ENCODE results near the gene ESYT1. TPM values are rescaled to one million over a fixed set of nuclear protein-coding genes. Genes with fewer than 3 reads are reported as not detected.
"Not testable (repeated sequence)": the region's sequence is repeated elsewhere in the genome, so short reads cannot be mapped to it uniquely, and the experiment has no call there.

ESYT1 gene
- total RNA-seq, 1 donor: 207 TPM

DNA sequence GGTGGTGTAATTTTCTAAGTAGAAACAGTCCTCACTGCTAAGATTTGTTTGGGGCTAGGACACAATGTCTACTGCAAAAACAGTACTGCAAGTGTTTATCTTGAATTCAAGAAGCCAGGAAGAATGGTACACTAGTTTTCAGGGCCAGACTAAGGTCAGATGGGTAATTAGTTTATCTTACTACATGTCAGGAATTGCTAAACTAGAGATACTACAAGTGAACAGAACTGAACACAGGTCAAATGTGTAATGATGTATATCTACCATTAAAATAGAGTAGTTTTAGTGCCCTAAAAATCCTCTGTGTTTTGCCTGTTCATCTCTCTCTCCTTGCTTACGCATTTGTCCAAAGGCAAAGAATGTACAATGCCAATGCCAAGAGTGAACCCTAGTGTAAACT, 14.0 kb upstream of the ESYT1 start:
- no peak for DNase-seq (ENCODE audit: low read depth)
- TF ChIP-seq, protein P1, sequence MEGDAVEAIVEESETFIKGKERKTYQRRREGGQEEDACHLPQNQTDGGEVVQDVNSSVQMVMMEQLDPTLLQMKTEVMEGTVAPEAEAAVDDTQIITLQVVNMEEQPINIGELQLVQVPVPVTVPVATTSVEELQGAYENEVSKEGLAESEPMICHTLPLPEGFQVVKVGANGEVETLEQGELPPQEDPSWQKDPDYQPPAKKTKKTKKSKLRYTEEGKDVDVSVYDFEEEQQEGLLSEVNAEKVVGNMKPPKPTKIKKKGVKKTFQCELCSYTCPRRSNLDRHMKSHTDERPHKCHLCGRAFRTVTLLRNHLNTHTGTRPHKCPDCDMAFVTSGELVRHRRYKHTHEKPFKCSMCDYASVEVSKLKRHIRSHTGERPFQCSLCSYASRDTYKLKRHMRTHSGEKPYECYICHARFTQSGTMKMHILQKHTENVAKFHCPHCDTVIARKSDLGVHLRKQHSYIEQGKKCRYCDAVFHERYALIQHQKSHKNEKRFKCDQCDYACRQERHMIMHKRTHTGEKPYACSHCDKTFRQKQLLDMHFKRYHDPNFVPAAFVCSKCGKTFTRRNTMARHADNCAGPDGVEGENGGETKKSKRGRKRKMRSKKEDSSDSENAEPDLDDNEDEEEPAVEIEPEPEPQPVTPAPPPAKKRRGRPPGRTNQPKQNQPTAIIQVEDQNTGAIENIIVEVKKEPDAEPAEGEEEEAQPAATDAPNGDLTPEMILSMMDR (IDR thresholded peaks at IDR 0.05; ENCODE audit: insufficient read depth, low read length): no peak

DNA sequence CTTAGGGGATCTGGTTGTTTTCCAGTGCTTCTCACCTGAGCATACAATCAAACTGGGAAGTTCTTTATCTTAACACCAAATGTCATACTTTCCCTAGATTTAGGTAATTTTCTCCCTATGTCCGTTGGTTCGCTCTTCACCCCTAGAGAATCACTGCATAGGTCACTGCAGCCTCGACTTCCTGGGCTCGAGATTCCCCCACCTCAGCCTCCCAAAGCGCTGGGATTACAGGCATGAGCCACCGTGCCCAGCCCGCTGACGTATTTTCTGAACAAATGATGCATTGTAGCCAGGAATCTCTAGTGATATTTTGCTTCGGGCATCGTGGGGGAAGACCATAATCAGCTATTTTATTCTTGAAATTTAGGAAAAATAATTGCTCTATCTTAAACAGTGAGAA, 12.7 kb upstream of the ESYT1 start:
- DNase-seq (ENCODE audit: low read depth): peak; percentile 51
- peak overlapping the region; percentile 79 for H3K4me3 ChIP-seq (ENCODE audit: low read depth, low read length)
- TF ChIP-seq, protein P1 (IDR thresholded peaks at IDR 0.05; ENCODE audit: insufficient read depth, low read length): no peak

More for the DNA sequence above, 14.0 kb upstream of the ESYT1 start:
- no peak overlapping the region for H3K4me3 ChIP-seq (ENCODE audit: low read depth, low read length)

DNA sequence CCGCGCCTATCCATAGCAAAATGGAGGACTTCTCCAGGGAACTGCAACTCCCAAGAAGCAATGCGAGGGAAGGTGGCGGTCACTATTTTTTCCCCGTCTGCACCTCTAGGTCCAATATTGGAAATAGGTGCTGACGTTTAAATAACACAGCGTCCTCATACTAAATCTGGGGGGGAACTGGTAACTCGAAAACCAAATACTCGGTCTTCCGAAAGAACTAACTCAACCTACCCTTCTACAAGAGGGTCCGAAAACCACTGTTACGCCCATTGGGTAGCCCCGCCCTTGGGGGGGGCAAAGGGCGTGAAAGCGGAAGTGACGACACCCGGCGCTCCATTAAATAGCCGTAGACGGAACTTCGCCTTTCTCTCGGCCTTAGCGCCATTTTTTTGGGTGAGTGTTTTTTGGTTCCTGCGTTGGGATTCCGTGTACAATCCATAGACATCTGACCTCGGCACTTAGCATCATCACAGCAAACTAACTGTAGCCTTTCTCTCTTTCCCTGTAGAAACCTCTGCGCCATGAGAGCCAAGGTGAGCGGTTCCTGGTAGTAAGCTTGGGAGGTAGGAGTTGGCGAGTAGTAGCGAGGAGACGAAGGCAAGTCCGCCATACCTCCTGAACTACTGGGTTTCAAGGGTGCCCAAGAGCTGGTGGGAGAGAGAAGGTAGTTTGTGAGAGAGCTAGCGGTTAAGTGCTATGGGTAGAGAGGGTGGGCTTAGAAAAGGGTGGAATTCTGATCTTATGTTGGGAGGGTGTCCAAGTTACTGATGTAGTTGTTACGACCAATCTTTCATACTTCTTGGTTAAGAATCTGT, 11.6 kb upstream of the ESYT1 start, which contains the start of gene RPL41:
Gene RPL41, plus strand, starts transcription at position 367 of the 815 bp plus-strand sequence.
- TF ChIP-seq, protein P1 (IDR thresholded peaks at IDR 0.05; ENCODE audit: insufficient read depth, low read length): no peak
- H3K4me3 ChIP-seq (ENCODE audit: low read depth, low read length): peak within 1 kb of the TSS; percentile 79
- peak; percentile 96 for DNase-seq (ENCODE audit: low read depth)

DNA sequence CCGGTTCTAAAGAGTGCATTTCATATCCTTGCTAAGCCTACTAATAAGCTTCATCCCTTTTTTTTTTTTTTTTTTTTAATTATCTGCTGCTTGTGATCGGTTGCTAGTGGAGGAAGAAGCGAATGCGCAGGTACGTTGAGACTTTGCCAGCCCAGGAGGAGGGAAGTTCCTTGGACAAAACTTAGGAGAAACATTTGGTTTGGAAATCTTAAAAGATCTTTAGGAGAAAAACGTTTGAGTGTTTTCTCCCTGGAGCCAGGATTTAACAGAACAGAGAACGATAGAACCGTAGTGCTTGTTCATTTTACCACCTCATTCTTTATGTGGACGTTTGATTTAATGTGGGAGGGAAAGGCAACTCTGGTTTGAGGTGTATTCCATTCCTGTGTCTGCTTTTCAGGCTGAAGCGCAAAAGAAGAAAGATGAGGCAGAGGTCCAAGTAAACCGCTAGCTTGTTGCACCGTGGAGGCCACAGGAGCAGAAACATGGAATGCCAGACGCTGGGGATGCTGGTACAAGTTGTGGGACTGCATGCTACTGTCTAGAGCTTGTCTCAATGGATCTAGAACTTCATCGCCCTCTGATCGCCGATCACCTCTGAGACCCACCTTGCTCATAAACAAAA, 10.9 kb upstream of the ESYT1 start:
- DNase-seq (ENCODE audit: low read depth): not testable (repeated sequence)
- peak overlapping the region; percentile 79 for H3K4me3 ChIP-seq (ENCODE audit: low read depth, low read length)

DNA sequence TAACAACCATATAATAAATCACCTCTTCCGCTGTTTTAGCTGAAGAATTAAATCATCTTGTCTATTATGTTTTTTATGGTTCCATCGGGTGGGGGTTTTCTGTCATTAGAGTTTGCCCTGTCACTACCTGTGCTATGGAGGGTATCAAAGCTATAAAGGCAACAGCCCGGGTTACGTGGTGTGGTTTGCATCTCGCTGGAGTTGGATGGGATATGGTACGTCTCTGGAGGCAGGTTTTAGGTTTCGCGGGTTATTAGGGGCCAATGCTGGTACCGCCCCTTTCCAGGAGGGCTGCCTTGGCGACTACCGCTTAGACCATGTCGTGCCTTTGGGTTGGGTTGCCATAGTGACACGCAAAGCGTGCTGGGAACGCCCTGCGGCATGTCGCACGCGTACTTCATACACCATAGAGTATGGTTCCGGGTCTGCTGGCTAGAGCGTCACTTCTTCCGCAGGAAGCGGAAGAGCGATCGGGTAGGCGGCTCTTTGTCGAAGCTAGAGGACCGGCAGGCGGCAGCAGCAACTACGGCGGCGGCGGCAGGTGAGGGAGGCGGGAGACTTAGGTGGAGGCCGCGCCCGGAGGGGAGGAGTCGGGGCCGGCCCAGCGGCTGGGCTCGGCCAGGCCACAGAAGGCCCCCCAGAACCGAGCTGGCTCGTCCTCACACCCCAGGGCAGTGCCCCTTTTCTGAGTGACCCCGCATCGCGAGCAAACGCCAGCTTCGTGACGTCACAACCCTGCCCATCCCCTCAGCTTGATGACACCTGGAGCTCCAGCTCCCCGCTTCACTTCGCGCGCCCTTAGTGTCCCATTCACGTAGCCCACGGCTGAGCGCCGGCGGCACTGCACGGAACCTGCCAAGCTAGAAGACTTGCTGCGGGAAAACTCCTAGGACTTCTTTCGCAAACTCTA, 10.0 kb upstream of the ESYT1 start, which contains the start of gene ZC3H10:
Gene ZC3H10, plus strand, starts transcription at position 489 of the 910 bp plus-strand sequence. CDS start 2,297 bp downstream, outside the sequence.
- peak; percentile 100 for DNase-seq (ENCODE audit: low read depth)
- H3K4me3 ChIP-seq (ENCODE audit: low read depth, low read length): peak within 1 kb of the TSS; percentile 90
- TF ChIP-seq, protein P1 (IDR thresholded peaks at IDR 0.05; ENCODE audit: insufficient read depth, low read length): peak; percentile 60

DNA sequence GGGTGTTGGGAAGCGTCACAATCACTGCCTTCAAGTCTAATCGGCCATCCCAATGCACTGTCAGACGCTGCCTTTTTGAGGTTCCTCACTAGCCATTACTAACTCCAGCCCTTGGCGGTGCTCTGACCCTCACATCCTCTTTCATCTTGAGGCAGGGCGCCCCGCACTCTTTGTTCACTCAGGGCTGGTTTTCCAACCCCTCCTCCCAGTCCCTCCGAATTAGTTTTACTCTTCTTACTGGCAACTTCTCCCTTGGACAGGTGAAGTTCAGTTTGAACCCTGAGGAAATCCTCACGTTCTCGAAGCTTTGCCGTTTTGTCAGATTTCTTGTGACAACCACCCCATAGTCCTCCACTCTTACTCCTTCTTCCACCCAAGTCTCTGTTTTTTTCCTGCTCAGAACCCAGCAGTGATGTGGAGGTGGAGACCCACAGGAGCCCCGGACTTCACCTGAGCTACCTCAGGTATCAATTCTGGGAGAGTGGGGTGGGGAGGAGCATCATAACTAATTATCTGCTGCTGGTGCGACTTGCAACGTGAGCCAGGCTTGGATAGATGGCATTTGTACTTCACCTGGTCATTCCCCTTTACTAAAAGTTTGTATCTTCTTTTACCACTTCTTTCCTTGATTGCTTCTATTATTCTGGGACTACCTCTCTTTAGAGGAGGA, 9.2 kb upstream of the ESYT1 start:
- peak overlapping the region; percentile 90 for H3K4me3 ChIP-seq (ENCODE audit: low read depth, low read length)
- TF ChIP-seq, protein P1 (IDR thresholded peaks at IDR 0.05; ENCODE audit: insufficient read depth, low read length): no peak
- DNase-seq (ENCODE audit: low read depth): no peak

All from fibroblast of the aortic adventitia (primary cell).